Thyroid gland (tissue), 4 donors: Measurements from ENCODE around the gene SDHA.
"Not testable (repeated sequence)": the region's sequence is repeated elsewhere in the genome, so short reads cannot be mapped to it uniquely, and the experiment has no call there.

Experiments
- CTCF ChIP-seq, 6 experiments: fragments of 200-600 bp in 3 of 6; fragments of 450-650 bp in 3 of 6; sonication (generic) in 3 of 6; IDR thresholded peaks; one replicate each; pipeline ENCODE4 v1.5.1; 2016 to 2019; ENCODE audit warnings: antibody characterized with exemption in 6 of 6, mild to moderate bottlenecking in 2 of 6, inconsistent platforms in 1 of 6, moderate library complexity in 1 of 6
- POLR2A ChIP-seq, 2 donors: fragments of 450-650 bp; IDR thresholded peaks; one replicate each; pipeline ENCODE4 v1.6.1; 2017; ENCODE audit warnings: antibody characterized with exemption in 2 of 2, mild to moderate bottlenecking in 2 of 2, moderate library complexity in 1 of 2

GRCh38 chr5:297991-298736 lies 80.0 kb downstream of the SDHA start:
- not testable (repeated sequence) for TF ChIP-seq CTCF, POLR2A (IDR thresholded peaks at IDR 0.05)
